ENCODE measurements around the gene JUN.

- TF ChIP-seq GATA2 (IDR thresholded peaks at IDR 0.05; ENCODE audit: low read depth, low read length): no peak
- no peak for TF ChIP-seq GATA3 (IDR thresholded peaks at IDR 0.05; ENCODE audit: low read depth, low read length)
Measured at GRCh38 chr1:58741678-58742553, 41.9 kb downstream of the JUN start.

Measured in SH-SY5Y (cell line).